IPS-NIHi7 (cell line): ENCODE results near the gene CASP2.

Experiments used
- DNase-seq: peaks from one replicate; pipeline ENCODE4 v3.0.0; 2012; ENCODE audit warnings: mixed read lengths; ENCODE audit errors: extremely low spot score

CASP2 gene

DNA sequence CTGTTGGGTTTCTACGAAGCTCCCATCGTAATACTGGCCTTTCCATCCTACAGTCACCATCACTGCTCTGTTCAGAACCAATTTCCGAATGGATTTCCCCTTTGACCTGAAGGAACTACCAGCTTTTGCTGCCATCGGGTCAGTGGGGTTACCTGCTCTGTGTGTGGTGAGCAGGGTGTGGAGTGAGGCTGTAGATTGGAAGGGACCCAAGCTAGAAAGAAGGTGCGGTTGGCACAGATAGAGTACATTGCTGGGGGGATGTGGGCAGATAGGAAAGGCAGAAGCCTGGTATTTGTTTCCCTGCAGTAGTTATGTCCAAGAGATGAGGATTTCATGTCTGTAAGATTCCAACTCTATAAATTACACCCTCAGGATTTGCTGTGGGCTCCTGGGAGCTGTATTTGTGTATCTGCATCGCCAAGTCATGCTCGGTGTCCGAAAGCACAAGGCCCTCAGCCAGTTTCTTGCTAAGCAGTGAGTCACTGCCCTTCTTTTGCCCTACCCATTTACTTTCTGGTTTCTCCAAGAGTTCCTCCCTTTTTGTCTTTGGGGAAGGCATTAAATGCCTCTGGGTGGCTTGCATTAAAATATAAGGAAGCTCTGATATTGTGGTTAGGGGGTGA is 43.1 kb downstream of the CASP2 start:
- no peak for DNase-seq

DNA sequence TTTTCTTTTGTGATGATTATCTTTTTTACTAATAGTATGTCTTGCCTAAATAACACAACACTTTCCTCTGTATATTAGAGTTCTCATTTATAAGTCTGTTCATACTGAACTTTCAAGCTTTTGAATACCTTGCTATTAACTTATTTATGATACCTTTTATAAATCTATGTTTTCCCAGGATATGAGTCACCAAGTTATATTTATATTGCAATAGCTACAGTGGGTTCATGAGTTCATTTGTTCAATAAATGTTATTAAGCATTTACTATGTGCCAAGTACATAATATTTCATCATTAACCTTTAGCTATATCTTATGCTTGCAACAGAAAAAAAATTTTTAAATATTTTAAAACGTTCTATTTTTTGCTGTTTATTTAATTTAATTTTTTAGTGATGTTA is 46.1 kb downstream of the CASP2 start:
- DNase-seq: no peak

DNA sequence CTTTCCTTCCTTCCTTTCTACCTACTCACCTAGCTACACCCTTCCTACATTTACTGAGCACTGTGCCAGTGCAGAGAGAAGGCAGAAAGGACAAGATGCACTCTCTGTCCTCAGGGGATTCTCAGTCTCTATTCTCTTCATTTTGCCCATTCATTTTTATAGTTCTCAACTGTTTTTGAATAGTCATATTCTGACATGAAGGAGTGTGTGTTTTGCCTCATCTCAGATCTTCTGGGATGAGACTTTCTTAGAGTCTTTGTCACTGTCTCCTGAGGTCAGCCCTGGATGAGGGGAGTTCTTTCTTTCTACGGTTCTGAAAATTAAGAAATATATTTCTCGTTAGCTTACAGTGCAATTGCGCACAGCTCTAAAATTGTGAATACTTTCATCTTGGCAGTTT is 49.1 kb downstream of the CASP2 start:
- no peak for DNase-seq

DNA sequence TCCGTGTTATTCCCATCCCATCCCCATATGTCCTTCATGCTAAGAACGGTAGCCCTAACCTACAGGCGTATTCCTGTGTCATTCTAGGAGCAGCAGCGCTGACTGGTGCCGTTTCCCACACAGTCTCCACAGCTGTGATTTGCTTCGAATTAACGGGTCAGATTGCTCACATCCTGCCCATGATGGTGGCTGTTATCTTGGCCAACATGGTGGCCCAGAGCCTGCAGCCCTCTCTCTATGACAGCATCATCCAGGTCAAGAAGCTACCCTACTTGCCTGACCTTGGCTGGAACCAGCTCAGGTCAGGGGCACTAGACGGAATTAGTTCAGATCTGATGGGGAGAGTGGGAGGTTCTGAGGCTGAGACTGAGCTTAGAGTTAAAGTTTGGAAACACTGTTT is 53.7 kb downstream of the CASP2 start:
- no peak for DNase-seq

DNA sequence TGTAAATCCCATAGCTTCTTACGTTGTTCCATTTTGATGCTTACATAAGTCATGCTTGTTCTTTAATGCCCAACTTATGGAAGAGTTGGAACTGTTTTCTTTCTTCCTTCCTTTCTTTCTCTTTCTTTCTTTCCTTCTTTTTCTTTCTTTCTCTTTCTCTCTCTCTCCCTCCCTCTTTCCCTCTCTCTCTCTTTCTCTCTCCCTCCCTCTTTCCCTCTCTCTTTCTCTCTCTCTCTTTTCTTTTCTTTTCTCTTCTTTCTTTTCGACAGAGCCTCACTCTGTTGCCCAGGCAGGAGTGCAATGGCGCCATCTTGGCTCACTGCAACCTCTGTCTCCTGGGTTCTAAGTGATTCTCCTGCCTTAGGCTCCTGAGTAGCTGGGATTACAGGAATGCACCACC is 55.4 kb downstream of the CASP2 start:
- no peak for DNase-seq

DNA sequence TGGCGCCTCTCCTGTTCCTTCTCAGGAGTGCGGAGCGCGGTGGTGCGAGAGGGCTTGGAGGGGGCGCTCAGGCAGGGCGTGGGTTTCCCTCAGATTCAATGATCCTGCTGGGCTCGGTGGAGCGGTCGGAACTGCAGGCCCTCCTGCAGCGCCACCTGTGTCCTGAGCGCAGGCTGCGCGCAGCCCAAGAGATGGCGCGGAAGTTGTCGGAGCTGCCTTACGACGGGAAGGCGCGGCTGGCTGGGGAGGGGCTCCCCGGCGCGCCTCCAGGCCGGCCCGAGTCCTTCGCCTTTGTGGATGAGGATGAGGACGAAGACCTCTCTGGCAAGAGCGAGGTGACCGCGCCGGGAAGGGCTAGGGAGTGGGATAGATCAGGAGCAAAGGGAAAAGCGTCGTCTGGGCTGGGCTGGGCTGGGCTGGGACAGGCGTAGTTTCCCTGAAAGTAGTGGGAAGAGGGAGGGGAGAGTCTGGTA is 57.3 kb downstream of the CASP2 start:
- DNase-seq: peak; percentile 90

DNA sequence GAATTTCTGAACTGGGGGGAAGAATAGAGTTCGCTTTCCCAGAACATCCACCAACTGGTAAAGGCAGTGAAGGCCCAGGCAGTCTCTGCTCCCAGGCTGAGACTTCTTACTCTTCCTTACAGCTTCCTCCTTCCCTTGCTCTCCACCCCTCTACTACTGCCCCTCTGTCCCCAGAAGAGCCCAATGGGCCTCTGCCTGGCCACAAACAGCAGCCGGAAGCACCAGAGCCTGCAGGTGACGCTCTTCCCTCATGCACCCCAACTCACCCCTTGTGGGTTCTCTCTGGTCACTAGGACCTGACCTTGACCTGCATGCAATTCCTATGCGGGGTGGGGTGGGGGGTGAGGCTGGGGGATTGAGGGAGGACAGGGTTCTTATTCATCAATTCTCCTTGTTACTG is 57.9 kb downstream of the CASP2 start:
- peak; percentile 35 for DNase-seq

DNA sequence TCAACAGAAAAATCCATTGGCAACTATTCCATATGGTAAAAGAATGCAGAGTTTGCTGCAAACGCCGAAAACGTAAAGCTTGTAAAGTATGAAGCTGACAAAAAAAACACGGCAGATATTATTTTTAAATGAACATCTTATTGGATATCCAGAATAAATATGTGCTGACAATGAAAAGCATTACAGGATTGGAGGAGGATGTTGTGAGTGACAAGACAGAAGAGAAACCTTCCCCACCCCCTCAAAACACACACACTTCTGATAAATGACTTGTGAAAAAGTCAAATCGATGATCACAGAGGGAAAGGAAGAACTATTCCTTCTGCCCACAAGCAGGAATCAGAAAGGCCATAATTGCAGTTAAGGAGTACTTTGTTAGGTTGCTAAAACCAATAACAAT is 59.8 kb downstream of the CASP2 start:
- DNase-seq: no peak

DNA sequence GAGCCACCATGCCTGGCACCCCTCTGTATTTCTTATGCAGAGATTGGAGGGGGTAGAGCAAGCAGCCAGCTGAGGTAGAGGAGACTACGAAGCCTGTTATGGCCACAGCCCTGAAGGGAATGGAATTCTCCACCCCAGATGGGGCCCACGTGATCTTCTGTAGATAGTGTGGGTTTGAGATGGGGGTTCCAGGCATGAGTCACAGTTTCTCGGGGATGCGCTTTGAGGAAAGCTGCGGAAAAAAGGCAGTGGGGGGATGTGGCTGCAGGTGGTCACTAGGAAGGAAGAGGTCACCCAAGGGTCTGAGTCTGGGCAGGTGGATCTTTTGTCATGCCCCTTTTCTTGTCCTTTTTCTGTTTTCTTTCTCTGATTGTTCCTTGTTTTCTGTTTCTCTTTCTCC is 62.9 kb downstream of the CASP2 start:
- no peak for DNase-seq

DNA sequence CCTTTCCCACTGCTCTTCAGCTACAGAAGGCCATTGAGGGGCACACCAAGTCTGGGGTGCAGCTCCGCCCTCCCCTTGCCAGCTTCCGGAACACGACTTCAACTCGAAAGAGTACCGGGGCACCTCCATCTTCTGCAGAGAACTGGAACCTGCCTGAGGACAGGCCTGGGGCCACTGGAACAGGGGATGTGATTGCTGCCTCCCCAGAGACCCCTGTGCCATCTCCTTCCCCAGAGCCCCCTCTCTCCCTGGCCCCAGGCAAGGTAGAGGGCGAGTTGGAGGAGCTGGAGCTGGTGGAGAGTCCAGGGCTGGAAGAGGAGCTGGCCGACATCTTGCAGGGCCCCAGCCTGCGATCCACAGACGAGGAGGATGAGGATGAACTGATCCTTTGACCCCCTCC is 63.4 kb downstream of the CASP2 start:
- no peak for DNase-seq

DNA sequence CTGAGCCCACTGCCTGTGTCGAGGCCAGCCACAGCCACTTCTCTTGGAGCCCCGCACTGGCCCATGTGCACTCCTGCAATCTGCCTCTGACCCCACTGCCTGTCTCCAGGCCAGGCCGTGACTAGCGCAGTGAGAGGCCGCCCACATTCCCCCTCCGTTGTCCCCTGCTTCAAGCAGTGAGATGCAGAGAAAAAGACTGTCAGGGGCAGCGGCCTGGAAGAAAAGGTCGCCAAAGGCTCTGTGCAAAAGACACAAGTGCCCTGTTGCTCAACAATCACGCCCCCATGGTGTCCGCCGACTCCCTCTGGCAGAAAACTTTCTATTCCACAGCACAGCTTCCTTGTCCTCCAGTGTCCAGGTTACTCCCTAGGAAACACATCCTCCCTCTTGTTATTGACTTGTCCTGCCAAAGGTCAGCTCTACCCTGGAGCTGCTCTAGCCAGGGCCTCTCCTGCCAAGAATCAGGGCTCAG is 64.4 kb downstream of the CASP2 start:
- no peak for DNase-seq

DNA sequence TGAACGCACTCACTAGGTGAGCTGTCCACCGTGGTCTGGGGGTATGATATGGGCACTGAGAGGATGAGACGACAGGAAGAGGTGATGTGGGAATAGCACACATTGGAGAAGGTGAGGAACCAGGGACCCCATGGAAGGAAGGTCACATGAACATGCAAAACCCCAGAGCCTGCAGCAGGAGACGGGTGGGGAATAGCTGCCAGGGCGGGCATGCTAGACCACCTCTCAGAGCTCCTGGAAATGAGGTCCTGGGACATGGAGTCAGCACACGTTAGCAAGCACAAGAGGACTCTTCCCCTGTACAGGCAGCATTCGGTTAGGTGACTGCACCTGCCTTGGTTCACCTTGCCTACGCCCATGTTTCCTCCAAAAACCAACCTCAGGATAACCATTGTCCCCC is 66.2 kb downstream of the CASP2 start:
- no peak for DNase-seq

DNA sequence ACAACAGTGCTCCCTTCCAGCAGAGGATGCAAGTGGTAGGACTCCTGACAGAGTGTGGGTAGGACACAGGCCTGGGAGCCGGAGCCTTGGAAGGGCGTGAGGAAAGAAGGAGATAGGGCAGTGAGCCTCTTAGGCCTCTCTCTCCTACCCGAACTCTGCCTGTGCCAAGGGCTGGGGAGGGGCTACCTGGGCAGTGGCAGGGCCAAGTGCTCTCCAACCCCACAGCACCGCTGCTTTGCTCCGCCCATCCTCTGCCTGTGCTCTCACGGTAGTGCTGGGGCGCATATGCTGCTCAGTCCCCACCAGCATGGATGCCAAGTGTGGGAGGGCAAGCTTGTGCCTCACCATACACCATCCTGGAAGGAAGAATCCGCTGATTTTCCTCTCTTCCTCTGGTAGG is 66.8 kb downstream of the CASP2 start:
- no peak for DNase-seq

DNA sequence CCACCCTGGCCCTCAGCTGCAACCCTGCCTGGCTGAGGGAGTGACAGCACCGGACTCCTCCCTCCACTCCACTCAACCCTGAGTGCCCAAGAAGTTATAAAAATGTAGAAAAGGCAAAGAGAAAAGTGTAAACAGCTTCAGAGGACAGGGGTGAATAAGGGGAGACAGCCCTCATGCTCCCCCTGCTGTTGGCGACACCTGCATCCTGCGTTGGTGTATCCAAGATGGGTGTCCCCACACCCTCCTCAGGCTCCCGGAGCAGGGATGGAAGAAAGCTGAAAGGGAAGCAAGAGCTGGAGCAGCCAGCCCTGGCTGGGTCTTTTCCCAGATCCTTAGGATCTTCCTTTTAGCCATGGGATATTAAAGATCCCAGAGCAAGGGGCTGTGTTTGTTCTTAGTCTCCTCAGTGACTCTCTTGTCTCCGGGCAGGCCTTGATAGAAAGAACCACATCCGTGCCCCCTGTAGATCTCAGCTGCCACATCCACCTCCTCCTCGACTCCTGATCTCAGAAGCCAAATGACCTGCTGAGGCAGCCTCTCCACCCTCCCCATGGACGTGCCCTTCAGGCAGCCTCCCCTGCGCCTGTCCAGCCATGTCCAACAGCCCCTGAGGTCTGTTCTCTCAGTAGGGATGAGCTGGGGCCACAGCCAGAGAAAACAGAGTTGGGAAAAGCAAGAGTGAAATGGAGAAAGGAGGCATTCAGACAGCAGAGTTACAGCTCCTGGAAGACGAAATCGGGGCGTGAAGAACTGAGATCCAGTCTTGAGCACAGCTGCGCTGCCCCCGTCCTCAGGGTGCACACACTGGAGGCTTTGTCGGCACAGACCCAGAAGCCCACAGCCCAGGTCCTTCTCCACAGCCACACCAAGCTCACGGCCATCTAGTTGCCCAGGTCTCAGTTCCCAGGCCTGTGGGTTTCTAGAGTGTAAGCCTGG is 67.6 kb downstream of the CASP2 start:
- peak; percentile 41 for DNase-seq

DNA sequence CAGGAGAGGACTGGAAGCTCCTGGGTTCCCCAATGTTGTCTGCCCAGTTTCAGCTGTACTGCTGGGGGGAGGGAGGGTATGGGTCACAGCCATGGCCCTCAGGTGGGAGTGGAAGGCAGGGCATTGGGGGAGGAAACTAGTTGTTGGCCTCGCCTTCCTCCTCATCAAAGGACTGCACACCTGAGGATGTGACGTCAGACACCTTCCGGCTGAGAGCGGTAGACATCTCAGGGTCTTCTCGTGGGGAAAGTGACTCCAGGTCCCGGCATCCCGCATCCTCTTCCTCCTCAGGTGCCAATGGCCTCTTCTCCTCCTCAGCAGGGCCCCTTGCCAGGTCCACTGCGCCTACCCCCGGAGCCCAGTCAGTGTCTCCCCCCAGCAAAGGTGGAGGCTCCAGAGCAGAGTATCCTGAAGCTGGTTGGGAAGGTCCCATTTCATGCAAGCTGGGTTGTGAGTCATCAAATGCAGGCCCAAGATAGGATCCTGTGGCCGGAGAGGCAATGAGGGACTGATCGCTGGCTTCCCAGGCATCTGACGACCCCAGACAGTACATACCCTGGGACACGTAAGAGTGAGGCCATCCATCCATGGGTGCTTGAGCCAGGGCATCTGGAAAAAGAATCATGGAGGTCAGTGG is 68.4 kb downstream of the CASP2 start:
- no peak for DNase-seq
